GM23338 (cell line): ENCODE results near the gene TSPOAP1. TPM values are rescaled to one million over a fixed set of nuclear protein-coding genes. Genes with fewer than 3 reads are reported as not detected.

Experiments
- ATAC-seq: fragments of 200-7000 bp; cut with Tn5 transposase; 3 replicates; pipeline ENCODE4 v1.9.1; 2020
- DNase-seq: peaks from one replicate; pipeline ENCODE4 v3.0.0-alpha.2; 2015; ENCODE audit warnings: low spot score
- H2AFZ ChIP-seq: fragments of 200-600 bp; sonication (generic); 2 replicates; pipeline ENCODE4 v1.8.0; 2016; ENCODE audit warnings: antibody characterized with exemption, mild to moderate bottlenecking, moderate library complexity
- H3F3A ChIP-seq: fragments of 200-600 bp; sonication (generic); replicated peaks from 2 replicates; pipeline ENCODE4 v1.8.0; 2017; ENCODE audit warnings: antibody characterized with exemption, mixed run types, low read depth
- H3K27ac ChIP-seq: fragments of 200-600 bp; sonication (generic); 2 replicates; pipeline ENCODE4 v1.6.1; 2016; ENCODE audit warnings: low read depth
- H3K27me3 ChIP-seq: fragments of 200-600 bp; sonication (generic); 2 replicates; pipeline ENCODE4 v1.8.0; 2016; ENCODE audit warnings: mild to moderate bottlenecking, mixed run types, moderate library complexity; ENCODE audit not compliant: insufficient read depth
- H3K36me3 ChIP-seq: fragments of 200-600 bp; sonication (generic); 2 replicates; pipeline ENCODE4 v1.8.0; 2016; ENCODE audit warnings: mild to moderate bottlenecking; ENCODE audit not compliant: insufficient read depth
- H3K4me1 ChIP-seq: fragments of 200-600 bp; sonication (generic); 2 replicates; pipeline ENCODE4 v1.8.0; 2016; ENCODE audit warnings: mild to moderate bottlenecking, moderate library complexity; ENCODE audit not compliant: insufficient read depth
- H3K4me2 ChIP-seq: fragments of 200-600 bp; sonication (generic); 2 replicates; pipeline ENCODE4 v1.7.1; 2017; ENCODE audit warnings: mixed run types
- H3K4me3 ChIP-seq: fragments of 200-600 bp; sonication (generic); 2 replicates; pipeline ENCODE4 v1.6.1; 2016; ENCODE audit warnings: mixed run types
- H3K79me2 ChIP-seq: fragments of 200-600 bp; sonication (generic); replicated peaks from 2 replicates; pipeline ENCODE4 v1.8.0; 2017; ENCODE audit warnings: mild to moderate bottlenecking; ENCODE audit not compliant: insufficient read depth
- H3K9me2 ChIP-seq: fragments of 200-600 bp; sonication (generic); 2 replicates; pipeline ENCODE4 v1.8.0; 2017; ENCODE audit not compliant: insufficient read depth
- H4K20me1 ChIP-seq: fragments of 200-600 bp; sonication (generic); replicated peaks from 2 replicates; pipeline ENCODE4 v1.8.0; 2017; ENCODE audit warnings: mild to moderate bottlenecking; ENCODE audit not compliant: insufficient read depth
- H3K27ac Mint-ChIP-seq: 2 replicates; pipeline ENCODE4 v1.8.0; 2020; ENCODE audit warnings: inconsistent platforms, mild to moderate bottlenecking, moderate library complexity, mixed read lengths
- H3K27me3 Mint-ChIP-seq: 3 replicates; pipeline ENCODE4 v1.8.0; 2022; ENCODE audit warnings: low read depth, mild to moderate bottlenecking, moderate library complexity, mixed read lengths, inconsistent platforms; ENCODE audit not compliant: insufficient read depth, poor library complexity
- H3K36me3 Mint-ChIP-seq: 3 replicates; pipeline ENCODE4 v1.8.0; 2021; ENCODE audit warnings: low read depth, mild to moderate bottlenecking, inconsistent platforms, moderate library complexity, mixed read lengths
- H3K4me1 Mint-ChIP-seq: 3 replicates; pipeline ENCODE4 v1.8.0; 2020; ENCODE audit warnings: mild to moderate bottlenecking, inconsistent platforms, mixed read lengths
- H3K4me3 Mint-ChIP-seq: 3 replicates; pipeline ENCODE4 v1.8.0; 2021; ENCODE audit warnings: moderate library complexity, mild to moderate bottlenecking, inconsistent platforms, mixed read lengths
- H3K9me3 Mint-ChIP-seq: 3 replicates; pipeline ENCODE4 v1.8.0; 2020; ENCODE audit warnings: moderate library complexity, mild to moderate bottlenecking, inconsistent platforms, mixed read lengths
- CREB1 ChIP-seq: fragments of 250-450 bp; sonication (Bioruptor Pico); IDR thresholded peaks from 2 replicates; pipeline ENCODE4 v1.5.0; 2020; ENCODE audit warnings: low read depth, mild to moderate bottlenecking, moderate library complexity
- CTCF ChIP-seq, 2 experiments: fragments of 200-600 bp in 1 of 2; sonication (generic) in 1 of 2; conservative IDR thresholded peaks; 2 replicates each; pipeline versions ENCODE4 v1.5.1 to v1.6.1; 2016 to 2017; ENCODE audit warnings: antibody characterized with exemption in 2 of 2, low read depth in 2 of 2, mild to moderate bottlenecking in 2 of 2, moderate library complexity in 1 of 2
- ETS1 ChIP-seq: IDR thresholded peaks from 2 replicates; pipeline ENCODE4 v1.6.1; 2016; ENCODE audit warnings: antibody characterized with exemption
- POLR2AphosphoS5 ChIP-seq: IDR thresholded peaks from 2 replicates; pipeline ENCODE4 v1.6.1; 2016; ENCODE audit warnings: antibody characterized with exemption, low read depth
- REST ChIP-seq: IDR thresholded peaks from one replicate; pipeline ENCODE4 v1.6.1; 2018; ENCODE audit warnings: antibody characterized with exemption; ENCODE audit not compliant: unreplicated experiment
- STAT1 ChIP-seq: IDR thresholded peaks from one replicate; pipeline ENCODE4 v1.6.1; 2016; ENCODE audit warnings: antibody characterized with exemption; ENCODE audit not compliant: unreplicated experiment
- ZNF331 ChIP-seq: fragments of 250-450 bp; sonication (Bioruptor Pico); IDR thresholded peaks from 2 replicates; pipeline ENCODE4 v1.5.0; 2020; ENCODE audit warnings: low read depth, mild to moderate bottlenecking, moderate library complexity
- polyA plus RNA-seq: library from polyadenylated mRNA; unstranded; fragments of >200 nt; fragmentation: Nextera tagmentation; extraction: Ambion mirVana; gene quantifications from 2 replicates; pipeline ENCODE4 v1.2.1, GENCODE V29; 2016
- total RNA-seq: library from RNA; depleted of rRNA; stranded (reverse); fragments of >200 nt; shearing (Covaris generic); gene quantifications from 2 replicates; pipeline ENCODE4 v1.2.3, GENCODE V29; 2014

Gene TSPOAP1
- total and polyA plus RNA-seq, 2 experiments from 2014 or later, result 7.3 to 11.8 TPM

GRCh38 chr17:58325289-58325726 lies 3.3 kb downstream of the TSPOAP1 start (continued):
- TF ChIP-seq CTCF (conservative IDR thresholded peaks at IDR 0.05; ENCODE audit: low read depth in 2 of 2) (no peak), POLR2AphosphoS5 (no peak), STAT1 (no peak), ETS1 (no peak), REST (no peak), ZNF331 (CRISPR knock-in tag) (no peak), CREB1 (CRISPR knock-in tag) (no peak)

- H3K27ac Mint-ChIP-seq, result peak overlapping the region; percentile 45; the same call in 1 of the 2 replicates
- TF ChIP-seq POLR2AphosphoS5, result peak; percentile 11; the same call in 1 of the 2 replicates
- no peak for TF ChIP-seq CTCF (conservative IDR thresholded peaks at IDR 0.05; ENCODE audit: low read depth in 2 of 2)
- H4K20me1 ChIP-seq, result no peaks in the 10 kb centered on the region
- H3K9me3 Mint-ChIP-seq, result no peaks in the 10 kb centered on the region; the same call in 2 of the 3 replicates
- H3K4me3 Mint-ChIP-seq, result peak overlapping the region; percentile 79
- peak overlapping the region; percentile 65 for H3K4me3 ChIP-seq
- peak; percentile 71 for ATAC-seq
- H3K79me2 ChIP-seq, result no peaks in the 10 kb centered on the region
- H2AFZ ChIP-seq, result peak overlapping the region; percentile 94
- H3K27me3 Mint-ChIP-seq, result peaks cover 42% of the 10 kb centered on the region
- no peak overlapping the region for H3K27ac ChIP-seq
- peak overlapping the region; percentile 86 for H3K4me2 ChIP-seq
- peaks cover 42% of the 10 kb centered on the region for H3K4me1 Mint-ChIP-seq
- no peaks in the 10 kb centered on the region for H3K9me2 ChIP-seq
- peaks cover 3% of the 10 kb centered on the region; the same call in 1 of the 2 replicates for H3F3A ChIP-seq
- peaks cover 29% of the 10 kb centered on the region for H3K4me1 ChIP-seq
- H3K36me3 Mint-ChIP-seq, result no peaks in the 10 kb centered on the region
- peak; percentile 74 for DNase-seq
- no peaks in the 10 kb centered on the region for H3K36me3 ChIP-seq
- peaks cover 23% of the 10 kb centered on the region for H3K27me3 ChIP-seq
Observed at GRCh38 chr17:58324409-58325288, 3.9 kb downstream of the TSPOAP1 start.
